Adipocyte (in vitro differentiated cells): ENCODE results near the gene PFKL.

Experiments used
- DNase-seq: peaks from one replicate; pipeline ENCODE4 v3.0.0-alpha.2; 2015; ENCODE audit warnings: low read depth
- H3K27me3 ChIP-seq: replicated peaks from 2 replicates; pipeline ENCODE4 v1.7.0; 2013; ENCODE audit warnings: mild to moderate bottlenecking, low read length, moderate library complexity; ENCODE audit not compliant: control insufficient read depth, insufficient read depth
- H3K36me3 ChIP-seq: 2 replicates; pipeline ENCODE4 v1.7.0; 2013; ENCODE audit warnings: low read length, mild to moderate bottlenecking, moderate library complexity; ENCODE audit not compliant: control insufficient read depth, insufficient read depth, severe bottlenecking
- H3K4me1 ChIP-seq: 2 replicates; pipeline ENCODE4 v1.7.0; 2013; ENCODE audit warnings: mild to moderate bottlenecking, low read length, moderate library complexity; ENCODE audit not compliant: control insufficient read depth, insufficient read depth
- H3K4me3 ChIP-seq: 2 replicates; pipeline ENCODE4 v1.7.0; 2013; ENCODE audit warnings: mild to moderate bottlenecking, low read length, moderate library complexity
- H3K9ac ChIP-seq: 2 replicates; pipeline ENCODE4 v1.7.0; 2013; ENCODE audit warnings: mild to moderate bottlenecking, low read length, moderate library complexity
- H3K9me3 ChIP-seq: 2 replicates; pipeline ENCODE4 v1.7.0; 2013; ENCODE audit warnings: mild to moderate bottlenecking, low read length, moderate library complexity; ENCODE audit not compliant: control insufficient read depth

Gene PFKL

DNA sequence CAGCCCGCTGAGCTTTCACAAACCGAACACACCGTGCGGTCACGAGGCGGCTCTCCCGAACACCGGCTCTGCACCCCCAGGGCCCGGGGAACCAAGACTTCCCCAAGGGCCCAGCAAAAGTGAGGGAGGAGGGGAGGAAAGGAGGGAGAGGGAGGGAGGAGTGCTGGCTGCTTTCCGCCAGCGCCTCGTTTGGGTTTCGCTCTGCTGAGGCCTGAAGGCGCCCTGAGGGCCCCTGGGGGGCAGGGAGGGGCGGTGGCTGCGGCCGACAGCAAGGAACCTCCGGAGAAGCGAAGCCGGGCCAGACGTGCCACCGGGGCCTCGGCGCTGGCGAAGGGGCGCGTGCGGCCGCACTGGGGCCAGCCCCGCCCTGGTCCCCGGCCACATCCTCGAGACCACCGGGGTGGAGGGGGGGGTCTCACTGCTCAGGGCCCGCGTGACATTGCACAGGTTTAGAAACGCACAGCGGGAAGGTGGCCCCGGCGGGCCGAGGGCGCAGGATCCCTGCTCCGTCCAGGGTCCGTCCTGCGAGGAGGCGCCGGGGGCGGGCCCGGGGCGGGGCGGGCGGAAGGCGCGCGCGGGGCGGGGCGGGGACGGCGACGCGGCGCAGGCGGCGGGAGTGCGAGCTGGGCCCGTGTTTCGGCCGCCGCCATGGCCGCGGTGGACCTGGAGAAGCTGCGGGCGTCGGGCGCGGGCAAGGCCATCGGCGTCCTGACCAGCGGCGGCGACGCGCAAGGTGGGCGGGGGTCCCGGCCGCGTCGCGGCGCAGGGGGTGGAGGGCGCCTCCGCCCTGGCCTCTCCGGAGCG lies at the start of gene PFKL:
PFKL (plus strand) TSS at position 596 of the 804 bp plus-strand sequence; CDS start at position 649, 53 bp downstream.
- peak; percentile 88 for DNase-seq
- H3K36me3 ChIP-seq: no peaks in the 10 kb centered on the region
- no peaks in the 10 kb centered on the region for H3K9me3 ChIP-seq
- H3K9ac ChIP-seq: peak within 1 kb of the TSS; percentile 89
- H3K27me3 ChIP-seq: no peaks in the 10 kb centered on the region
- H3K4me3 ChIP-seq: peak within 1 kb of the TSS; percentile 87
- H3K4me1 ChIP-seq: peaks cover 38% of the 10 kb centered on the region

DNA sequence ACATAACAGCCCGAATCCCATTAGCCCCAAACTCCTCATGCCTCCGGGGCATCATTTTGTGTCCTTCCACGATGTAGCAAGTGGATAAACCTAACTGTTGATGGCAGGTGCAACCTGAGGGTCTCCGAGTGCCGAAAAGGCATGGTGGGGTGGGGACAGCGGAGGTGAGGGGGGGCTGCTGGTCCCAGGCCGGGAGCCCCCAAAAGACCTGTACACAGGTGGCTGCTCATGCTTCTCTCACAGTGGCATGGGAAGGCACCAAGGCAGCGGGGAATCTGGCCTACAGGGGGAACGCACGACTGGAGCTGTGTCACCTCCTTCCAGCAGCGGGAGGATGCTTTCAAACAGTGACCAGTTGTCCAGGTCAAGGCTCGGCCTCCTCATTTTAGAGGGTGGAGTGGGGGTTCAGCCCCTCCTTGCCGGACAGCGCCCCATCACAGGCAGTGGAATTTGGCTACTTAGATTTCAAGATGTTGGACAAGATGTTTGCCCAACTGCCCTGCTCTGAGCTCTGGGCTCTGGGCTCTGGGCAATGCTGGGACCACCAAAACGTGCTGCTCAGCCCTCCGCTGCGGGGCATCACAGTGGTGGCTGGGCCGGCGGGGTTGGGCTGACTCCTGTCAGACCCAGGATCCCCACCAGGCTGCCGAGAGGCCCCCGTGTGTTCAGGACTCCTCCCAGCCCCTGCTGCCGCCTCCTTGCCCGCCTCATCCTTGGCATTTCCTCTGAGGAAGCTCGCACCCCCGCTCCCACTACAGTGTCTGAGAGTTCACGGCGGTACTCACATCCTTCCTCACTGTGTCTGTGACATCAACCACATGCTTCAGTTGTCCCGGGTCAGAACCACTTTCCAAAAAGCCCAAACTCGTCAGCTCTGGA lies 45.8 kb upstream of the PFKL start:
- Histone ChIP-seq H3K9ac (no peak overlapping the region), H3K36me3 (no peaks in the 10 kb centered on the region), H3K9me3 (peaks cover 1% of the 10 kb centered on the region), H3K4me1 (no peaks in the 10 kb centered on the region), H3K27me3 (peaks cover 12% of the 10 kb centered on the region), H3K4me3 (no peak overlapping the region)
- no peak for DNase-seq

DNA sequence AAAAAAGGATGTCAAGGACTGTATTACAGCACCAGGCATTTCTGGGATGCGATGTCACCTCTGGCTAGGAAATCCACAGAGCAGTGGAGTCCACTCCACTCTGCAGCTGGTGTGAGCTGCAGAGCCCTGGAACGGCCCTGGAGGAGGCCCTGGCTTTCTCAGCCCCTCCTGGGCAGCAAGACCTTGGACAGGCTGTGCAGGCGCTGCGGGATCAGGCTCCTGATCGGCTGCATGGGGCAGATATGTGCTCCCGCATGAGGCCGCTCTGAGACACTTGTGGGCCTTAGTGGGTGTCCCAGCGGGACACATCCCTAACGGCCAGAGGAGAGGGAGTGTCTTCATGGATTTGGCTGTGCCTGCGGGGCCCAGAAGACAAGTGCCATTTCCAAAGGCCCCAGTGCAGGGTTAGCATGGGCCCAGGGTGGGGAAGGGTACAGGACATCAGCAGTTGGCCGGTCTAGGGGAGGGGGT lies 44.3 kb upstream of the PFKL start:
- Histone ChIP-seq H3K27me3 (peaks cover 17% of the 10 kb centered on the region), H3K9ac (no peak overlapping the region)
- peak; percentile 33 for DNase-seq

DNA sequence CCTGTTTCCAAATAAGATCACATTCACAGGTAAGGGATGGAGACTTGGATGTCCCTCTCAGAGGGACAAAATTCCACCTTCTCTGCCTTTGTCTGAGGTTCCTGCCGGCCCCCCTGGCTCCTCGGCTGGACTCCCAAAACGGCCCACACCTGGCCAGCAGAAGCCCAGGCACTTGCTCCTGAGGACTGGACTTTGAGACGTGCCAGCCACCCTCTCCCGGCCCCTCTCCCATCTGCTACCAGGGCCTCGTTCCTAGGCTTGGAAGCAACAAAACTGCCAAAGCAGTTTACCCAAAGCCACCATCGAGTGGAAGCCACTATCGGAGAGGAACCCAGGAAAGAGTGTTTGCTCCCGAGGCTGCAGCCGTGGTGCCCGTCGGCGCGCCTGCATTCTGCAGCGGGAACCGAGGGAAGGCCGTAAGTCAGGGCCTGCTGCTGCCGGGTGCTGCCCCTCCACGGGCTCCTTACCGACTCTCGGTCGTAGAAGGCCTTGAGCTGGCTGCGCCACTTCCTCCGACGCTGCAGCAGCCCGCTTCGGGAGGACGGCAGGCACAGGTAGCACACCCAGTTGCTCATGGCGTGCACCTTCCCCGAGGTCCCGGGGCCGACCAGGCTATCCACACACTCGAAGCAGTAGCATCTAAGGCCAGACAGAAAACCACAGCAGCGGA lies 41.7 kb upstream of the PFKL start:
- Histone ChIP-seq H3K9ac (no peak overlapping the region), H3K4me1 (no peaks in the 10 kb centered on the region), H3K9me3 (peaks cover 9% of the 10 kb centered on the region), H3K27me3 (peaks cover 17% of the 10 kb centered on the region), H3K4me3 (no peak overlapping the region), H3K36me3 (no peaks in the 10 kb centered on the region)
- DNase-seq: no peak

More for the DNA sequence above, 44.3 kb upstream of the PFKL start:
- H3K9me3 ChIP-seq: peaks cover 9% of the 10 kb centered on the region
- H3K4me1 ChIP-seq: no peaks in the 10 kb centered on the region
- H3K4me3 ChIP-seq: no peak overlapping the region
- H3K36me3 ChIP-seq: no peaks in the 10 kb centered on the region

DNA sequence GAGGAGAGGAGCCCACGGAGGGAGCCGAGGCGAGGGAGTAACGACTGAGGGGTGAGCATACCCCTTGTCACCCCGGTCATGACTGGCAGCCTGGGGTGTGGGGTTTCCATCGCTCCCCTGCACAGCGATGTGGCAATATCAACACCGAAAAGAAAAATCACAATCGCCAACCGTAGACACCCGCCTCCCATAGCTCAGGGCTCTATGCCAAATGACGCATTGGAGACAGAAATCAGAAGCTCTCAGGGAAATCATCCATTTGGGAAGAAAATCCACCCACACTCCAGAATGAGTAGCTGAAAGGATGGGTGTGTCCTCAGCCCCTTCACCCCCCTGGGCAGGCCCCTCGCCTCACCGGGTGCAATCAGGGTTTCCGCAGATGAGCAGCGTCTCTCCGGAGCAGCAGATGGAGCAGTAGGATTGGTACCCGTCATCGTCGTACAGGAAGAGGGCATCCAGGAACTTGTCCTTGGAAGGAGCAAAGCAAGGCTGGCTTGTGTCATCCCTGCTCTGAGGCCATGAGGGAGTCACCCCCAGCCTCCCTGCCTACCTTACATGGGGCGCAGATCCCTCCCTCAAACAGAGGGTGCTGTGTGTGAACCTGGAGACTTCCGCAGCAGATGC lies 40.7 kb upstream of the PFKL start:
- peaks cover 9% of the 10 kb centered on the region for H3K9me3 ChIP-seq
- H3K4me3 ChIP-seq: no peak overlapping the region
- no peak overlapping the region for H3K9ac ChIP-seq
- no peaks in the 10 kb centered on the region for H3K4me1 ChIP-seq
- H3K27me3 ChIP-seq: peaks cover 18% of the 10 kb centered on the region
- no peak for DNase-seq
- no peaks in the 10 kb centered on the region for H3K36me3 ChIP-seq

DNA sequence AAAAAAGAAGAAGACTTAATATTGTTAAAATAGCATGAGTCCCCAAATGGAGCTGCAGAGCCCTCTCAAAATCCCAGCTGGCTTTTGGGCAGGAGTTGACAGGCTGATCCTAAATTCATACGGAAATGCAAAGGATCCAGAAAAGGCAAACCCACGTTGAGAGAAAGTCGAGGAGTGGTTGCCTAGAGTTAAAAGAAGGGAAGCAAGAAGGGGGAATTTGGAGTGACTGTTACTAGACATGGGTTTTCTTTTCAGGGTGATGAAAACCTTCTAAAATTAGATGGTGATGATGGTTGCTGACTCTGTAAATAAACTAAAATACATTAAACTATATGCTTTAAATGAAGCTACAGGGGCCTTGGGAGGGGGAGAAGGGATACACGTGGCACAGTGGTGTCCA lies 39.8 kb upstream of the PFKL start:
- DNase-seq: no peak
- Histone ChIP-seq H3K9me3 (peaks cover 9% of the 10 kb centered on the region), H3K27me3 (peaks cover 18% of the 10 kb centered on the region), H3K36me3 (no peaks in the 10 kb centered on the region), H3K9ac (no peak overlapping the region), H3K4me1 (no peaks in the 10 kb centered on the region), H3K4me3 (no peak overlapping the region)

DNA sequence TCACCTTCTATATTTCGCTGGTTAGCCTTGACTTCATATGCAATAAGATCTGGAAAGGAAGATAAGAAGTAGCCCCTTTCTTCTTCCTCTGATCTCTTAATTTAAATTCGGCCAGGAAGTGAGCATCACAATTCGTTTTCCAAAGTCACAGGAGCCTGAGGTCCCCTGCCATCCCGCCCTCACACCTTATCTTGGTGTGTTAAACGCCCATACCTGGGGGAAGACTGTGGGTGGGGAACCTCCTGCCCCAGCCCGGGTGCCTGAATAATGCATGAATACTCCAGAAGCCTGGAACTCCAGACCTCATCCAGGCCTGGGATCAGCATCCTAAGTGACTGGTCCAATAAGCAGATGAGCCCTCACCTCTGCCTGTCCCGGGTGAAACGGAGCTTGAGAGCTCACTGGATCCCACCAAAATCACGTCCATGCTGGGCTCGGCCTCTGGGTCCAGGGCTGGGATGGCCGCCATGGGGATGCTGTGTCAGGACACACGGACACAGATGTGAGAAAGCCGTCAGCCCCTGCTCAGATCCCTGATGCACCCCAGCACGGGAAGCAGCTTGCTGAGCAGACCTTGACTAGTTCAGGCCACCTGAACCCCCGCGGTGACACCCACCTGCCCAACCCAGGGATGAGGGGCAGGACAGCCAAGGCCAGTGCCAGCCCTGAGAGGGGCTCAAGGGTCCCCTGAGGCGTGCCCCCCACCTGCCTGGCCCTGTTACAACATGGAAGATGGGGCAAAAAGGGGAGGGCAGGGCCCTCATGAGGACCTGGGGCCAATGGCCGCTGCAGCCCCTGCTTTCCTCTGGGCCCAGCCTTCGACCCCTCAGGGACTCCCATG lies 38.8 kb upstream of the PFKL start:
- H3K27me3 ChIP-seq: peaks cover 19% of the 10 kb centered on the region
- H3K9ac ChIP-seq: no peak overlapping the region
- H3K4me3 ChIP-seq: no peak overlapping the region
- no peak for DNase-seq
- no peaks in the 10 kb centered on the region for H3K4me1 ChIP-seq
- peaks cover 9% of the 10 kb centered on the region for H3K9me3 ChIP-seq
- no peaks in the 10 kb centered on the region for H3K36me3 ChIP-seq

DNA sequence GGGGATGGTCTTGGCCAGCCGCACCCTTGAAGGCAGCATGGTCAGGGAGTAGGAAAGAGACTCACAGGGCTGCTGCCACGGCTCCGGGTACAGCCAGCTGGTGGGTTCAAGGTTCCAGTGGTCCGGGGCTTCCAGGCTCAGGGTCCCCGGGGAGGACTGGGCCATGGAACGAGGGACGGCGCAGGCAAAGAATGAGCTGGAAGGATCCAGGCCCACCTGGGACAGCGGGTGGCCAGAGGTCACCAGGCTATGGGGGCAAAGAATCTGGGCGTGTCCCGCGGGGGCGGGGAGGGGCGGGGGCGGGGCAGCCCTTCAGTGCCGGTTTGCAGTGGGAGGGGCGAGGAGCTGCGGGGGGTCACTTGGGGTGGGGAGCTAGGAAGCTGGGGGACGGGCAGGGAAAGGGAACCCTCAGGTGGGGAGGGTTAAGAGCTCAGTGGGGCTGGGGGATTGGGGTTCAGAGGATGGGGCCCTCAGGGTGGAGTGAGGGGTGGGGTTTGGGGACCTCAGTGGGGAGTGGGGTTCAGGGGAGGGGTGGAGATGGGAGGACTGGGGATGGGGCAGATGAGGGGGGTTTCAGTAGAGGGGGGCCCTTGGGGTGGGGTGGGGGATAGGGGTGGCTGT lies 38.1 kb upstream of the PFKL start, which contains the start of gene DNMT3L:
DNMT3L (minus strand) TSS at position 223 of the 621 bp plus-strand sequence. CDS start 638 bp downstream, outside the sequence.
- no peaks in the 10 kb centered on the region for H3K4me1 ChIP-seq
- H3K4me3 ChIP-seq: no peak within 1 kb of the TSS
- H3K9me3 ChIP-seq: peaks cover 9% of the 10 kb centered on the region
- no peak for DNase-seq
- H3K9ac ChIP-seq: no peak within 1 kb of the TSS
- no peaks in the 10 kb centered on the region for H3K36me3 ChIP-seq
- peaks cover 22% of the 10 kb centered on the region for H3K27me3 ChIP-seq

DNA sequence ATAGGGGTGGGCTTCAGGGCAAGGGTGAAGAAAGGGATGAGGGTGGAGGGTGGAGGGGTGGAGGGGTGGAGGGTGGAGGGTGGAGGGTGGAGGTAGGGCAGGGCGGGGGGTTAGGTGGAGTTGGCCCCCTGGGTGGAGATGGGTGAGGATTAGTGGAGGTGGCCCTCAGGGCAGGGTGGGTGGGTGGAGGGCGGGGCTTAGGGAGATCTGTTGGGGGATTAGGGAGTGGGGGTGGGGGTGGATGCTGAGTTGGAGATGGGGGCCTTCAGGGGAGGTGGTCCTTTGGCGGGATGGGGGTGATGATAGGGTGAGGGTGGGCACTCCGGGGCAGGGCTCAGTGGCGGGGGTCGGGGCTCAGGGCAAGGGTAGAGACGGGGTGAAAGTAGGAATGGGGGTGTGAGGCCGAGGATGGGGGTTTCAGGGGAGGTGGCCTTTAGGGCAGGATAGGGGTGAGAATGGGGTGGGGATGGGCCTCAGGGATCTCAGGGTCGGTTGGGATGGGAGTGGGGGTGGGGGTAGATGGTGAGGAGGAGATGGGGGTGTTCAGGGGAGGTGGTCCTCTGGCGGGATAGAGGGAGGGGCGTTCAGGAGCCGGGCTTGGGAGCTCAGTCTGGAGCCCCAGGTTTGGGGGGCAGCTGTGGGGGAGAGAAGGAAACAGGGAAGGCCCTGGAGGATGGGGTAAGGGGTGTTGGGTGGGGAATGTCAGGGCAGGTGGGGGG lies 37.4 kb upstream of the PFKL start:
- Histone ChIP-seq H3K9ac (no peak overlapping the region), H3K27me3 (peaks cover 29% of the 10 kb centered on the region), H3K9me3 (peaks cover 9% of the 10 kb centered on the region), H3K4me3 (no peak overlapping the region), H3K4me1 (no peaks in the 10 kb centered on the region), H3K36me3 (no peaks in the 10 kb centered on the region)
- no peak for DNase-seq
